GM19193 (cell line): ENCODE data around the gene METTL9.

ENCODE experiments used
- POLR2A ChIP-seq: IDR thresholded peaks from 4 replicates; pipeline ENCODE4 v1.6.1; 2011; ENCODE audit not compliant: insufficient read depth, insufficient read length; ENCODE audit errors: extremely low read depth

The METTL9 gene

GRCh38 chr16:21590796-21591195, 8.6 kb upstream of the METTL9 start:
- TF ChIP-seq POLR2A = no peak

- TF ChIP-seq POLR2A = no peak
Observed at GRCh38 chr16:21592191-21592590, 7.2 kb upstream of the METTL9 start.

GRCh38 chr16:21593530-21594289, 5.7 kb upstream of the METTL9 start:
- no peak for TF ChIP-seq POLR2A

- no peak for TF ChIP-seq POLR2A
Observed at GRCh38 chr16:21597561-21598030, 1.8 kb upstream of the METTL9 start.

GRCh38 chr16:21598206-21598605, 1.2 kb upstream of the METTL9 start:
- no peak for TF ChIP-seq POLR2A

- TF ChIP-seq POLR2A = no peak
Observed at GRCh38 chr16:21598701-21599121, 666 bp upstream of the METTL9 start.

- no peak for TF ChIP-seq POLR2A
Observed at GRCh38 chr16:21600031-21600773, 825 bp downstream of the METTL9 start.

- TF ChIP-seq POLR2A = no peak
Observed at GRCh38 chr16:21602785-21603184, 3.4 kb downstream of the METTL9 start.

GRCh38 chr16:21603928-21604327, 4.6 kb downstream of the METTL9 start:
- no peak for TF ChIP-seq POLR2A

GRCh38 chr16:21608639-21609328, 9.4 kb downstream of the METTL9 start:
- TF ChIP-seq POLR2A = no peak

- TF ChIP-seq POLR2A = no peak
Observed at GRCh38 chr16:21610006-21610544, 10.7 kb downstream of the METTL9 start.

- no peak for TF ChIP-seq POLR2A
Observed at GRCh38 chr16:21610766-21611165, 11.4 kb downstream of the METTL9 start.

GRCh38 chr16:21611198-21611555, 11.8 kb downstream of the METTL9 start:
- no peak for TF ChIP-seq POLR2A

GRCh38 chr16:21611556-21612384, 12.4 kb downstream of the METTL9 start:
- no peak for TF ChIP-seq POLR2A
